Caco-2 (cell line): Measurements from ENCODE around the gene GOLT1A. TPM values are rescaled to one million over a fixed set of nuclear protein-coding genes. Genes with fewer than 3 reads are reported as not detected.

ENCODE experiments used
- BruUV-seq: library from RNA; stranded (reverse); fragments of 400-500 nt; replicated peaks from 2 replicates; lab custom pipeline; 2021; lab: Mats Ljungman, UMichigan
- CTCF ChIA-PET: fragments of 300-600 bp; sonication (Branson Sonifier 250); formaldehyde crosslinking; loops from one replicate; lab custom pipeline; 2022; ENCODE audit warnings: antibody characterized with exemption; lab: Charles Lee
- POLR2A ChIA-PET: fragments of 300-600 bp; sonication (Branson Sonifier 250); formaldehyde crosslinking; loops from one replicate; lab custom pipeline; 2022; ENCODE audit warnings: antibody characterized with exemption; lab: Charles Lee
- DNase-seq, 2 experiments: peaks; one replicate each; pipeline versions ENCODE4 v3.0.0 to v3.0.0-alpha.2; 2020 to 2022
- H3K27me3 ChIP-seq: replicated peaks from 2 replicates; pipeline ENCODE4 v1.6.0; 2011; ENCODE audit warnings: low read length; ENCODE audit not compliant: control insufficient read depth, insufficient read depth
- H3K36me3 ChIP-seq: 2 replicates; pipeline ENCODE4 v1.5.1; 2011; ENCODE audit warnings: low read length; ENCODE audit not compliant: control insufficient read depth, insufficient read depth
- H3K4me1 ChIP-seq: fragments of 250-450 bp; sonication (Bioruptor Pico); 2 replicates; pipeline ENCODE4 v1.5.1; 2020; ENCODE audit warnings: mild to moderate bottlenecking
- H3K4me3 ChIP-seq: 2 replicates; pipeline ENCODE4 v1.5.1; 2011; ENCODE audit warnings: low read depth, mild to moderate bottlenecking, control low read depth, low read length
- H3K9me3 ChIP-seq: fragments of 250-450 bp; sonication (Bioruptor Pico); 2 replicates; pipeline ENCODE4 v1.5.1; 2020; ENCODE audit warnings: mild to moderate bottlenecking, moderate library complexity
- H3K27ac Mint-ChIP-seq: one replicate; pipeline ENCODE4 v1.8.0; 2022; ENCODE audit warnings: mixed read lengths; ENCODE audit not compliant: unreplicated experiment
- H3K27me3 Mint-ChIP-seq: one replicate; pipeline ENCODE4 v1.8.0; 2022; ENCODE audit warnings: mixed read lengths; ENCODE audit not compliant: insufficient read depth, unreplicated experiment
- H3K36me3 Mint-ChIP-seq: one replicate; pipeline ENCODE4 v1.8.0; 2022; ENCODE audit warnings: mild to moderate bottlenecking, mixed read lengths; ENCODE audit not compliant: insufficient read depth, unreplicated experiment
- H3K4me1 Mint-ChIP-seq: one replicate; pipeline ENCODE4 v1.8.0; 2022; ENCODE audit warnings: low read depth, mixed read lengths; ENCODE audit not compliant: unreplicated experiment
- H3K4me3 Mint-ChIP-seq: one replicate; pipeline ENCODE4 v1.8.0; 2022; ENCODE audit warnings: mild to moderate bottlenecking, moderate library complexity, mixed read lengths; ENCODE audit not compliant: unreplicated experiment
- H3K9me3 Mint-ChIP-seq: one replicate; pipeline ENCODE4 v1.8.0; 2022; ENCODE audit warnings: mixed read lengths; ENCODE audit not compliant: unreplicated experiment
- intact Hi-C: fragments of 100-400 bp; cut with micrococcal nuclease; formaldehyde crosslinking; loops from one replicate; pipeline ENCODE4 v1.10.0; 2022; ENCODE audit not compliant: unreplicated experiment
- total RNA-seq: library from RNA; stranded (reverse); gene quantifications from 2 replicates; pipeline ENCODE4 v1.2.3, GENCODE V29; 2022
- TF ChIP-seq, protein P1 (sequence below), 2 experiments: fragments of 200-600 bp in 1 of 2; IDR thresholded peaks; 1 replicate in 1 of 2; 2 replicates in 1 of 2; pipeline versions ENCODE4 v1.5.1 to v1.8.0; 2011 to 2022; ENCODE audit warnings: antibody characterized with exemption in 1 of 2, control low read depth in 1 of 2, inconsistent platforms in 1 of 2, low read depth in 1 of 2, low read length in 1 of 2, mild to moderate bottlenecking in 1 of 2, moderate library complexity in 1 of 2; ENCODE audit not compliant: insufficient read depth in 1 of 2, severe bottlenecking in 1 of 2, unreplicated experiment in 1 of 2

GOLT1A gene
- total RNA-seq, 1 experiment from 2014 or later: 25.9 TPM

DNA sequence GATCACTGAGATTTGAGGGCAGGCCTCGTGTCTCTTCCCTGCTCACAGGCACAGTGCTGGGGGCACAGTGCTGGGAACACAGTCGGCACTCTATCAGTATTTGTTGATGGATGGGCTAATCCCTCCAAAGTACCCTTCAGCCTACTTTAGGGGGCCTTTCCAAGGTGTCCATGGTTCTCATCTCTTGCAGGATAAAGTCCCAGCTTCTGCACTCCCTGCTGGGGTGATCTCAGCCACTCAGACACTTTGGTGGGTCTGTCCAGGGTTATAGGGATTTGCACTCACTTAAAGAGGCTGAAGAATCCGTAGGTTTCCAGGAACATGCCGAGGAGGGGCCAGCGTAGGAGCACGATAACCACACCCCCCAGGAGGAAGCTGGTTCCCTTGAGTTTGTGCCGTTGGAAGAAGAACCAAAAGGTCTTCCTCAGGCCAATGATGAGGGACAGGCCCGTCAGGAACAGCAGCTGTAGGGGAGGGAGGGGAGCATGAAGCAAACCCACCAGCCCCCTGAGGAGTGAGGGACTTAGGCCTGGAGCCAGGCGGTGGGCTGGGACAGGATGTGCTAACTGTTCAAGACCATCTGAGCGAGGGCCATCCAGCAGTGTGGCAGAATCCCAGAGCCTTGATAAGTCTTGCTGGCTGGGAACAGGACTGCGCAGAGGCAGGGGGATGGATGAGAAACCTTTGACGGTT lies 12.3 kb downstream of the GOLT1A start:
- H3K4me1 ChIP-seq: peaks cover 11% of the 10 kb centered on the region
- H3K4me3 ChIP-seq: no peak overlapping the region
- Mint-ChIP-seq H3K36me3 (no peaks in the 10 kb centered on the region), H3K27ac (no peak overlapping the region), H3K4me3 (no peak overlapping the region), H3K9me3 (no peaks in the 10 kb centered on the region), H3K27me3 (no peaks in the 10 kb centered on the region), H3K4me1 (peaks cover 19% of the 10 kb centered on the region)
- H3K9me3 ChIP-seq: no peaks in the 10 kb centered on the region
- BruUV-seq: no TSS peak
- ChIA-PET POLR2A (no interaction called here), CTCF (no interaction called here)
- H3K36me3 ChIP-seq: no peaks in the 10 kb centered on the region; the same call in none of the 2 replicates
- no peaks in the 10 kb centered on the region for H3K27me3 ChIP-seq
- DNase-seq: no peak
- TF ChIP-seq, protein P1, sequence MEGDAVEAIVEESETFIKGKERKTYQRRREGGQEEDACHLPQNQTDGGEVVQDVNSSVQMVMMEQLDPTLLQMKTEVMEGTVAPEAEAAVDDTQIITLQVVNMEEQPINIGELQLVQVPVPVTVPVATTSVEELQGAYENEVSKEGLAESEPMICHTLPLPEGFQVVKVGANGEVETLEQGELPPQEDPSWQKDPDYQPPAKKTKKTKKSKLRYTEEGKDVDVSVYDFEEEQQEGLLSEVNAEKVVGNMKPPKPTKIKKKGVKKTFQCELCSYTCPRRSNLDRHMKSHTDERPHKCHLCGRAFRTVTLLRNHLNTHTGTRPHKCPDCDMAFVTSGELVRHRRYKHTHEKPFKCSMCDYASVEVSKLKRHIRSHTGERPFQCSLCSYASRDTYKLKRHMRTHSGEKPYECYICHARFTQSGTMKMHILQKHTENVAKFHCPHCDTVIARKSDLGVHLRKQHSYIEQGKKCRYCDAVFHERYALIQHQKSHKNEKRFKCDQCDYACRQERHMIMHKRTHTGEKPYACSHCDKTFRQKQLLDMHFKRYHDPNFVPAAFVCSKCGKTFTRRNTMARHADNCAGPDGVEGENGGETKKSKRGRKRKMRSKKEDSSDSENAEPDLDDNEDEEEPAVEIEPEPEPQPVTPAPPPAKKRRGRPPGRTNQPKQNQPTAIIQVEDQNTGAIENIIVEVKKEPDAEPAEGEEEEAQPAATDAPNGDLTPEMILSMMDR (IDR thresholded peaks at IDR 0.05; ENCODE audit: insufficient read depth in 1 of 2, low read depth in 1 of 2, low read length in 1 of 2, severe bottlenecking in 1 of 2, unreplicated experiment in 1 of 2): no peak
- intact Hi-C loops: no loop called here

DNA sequence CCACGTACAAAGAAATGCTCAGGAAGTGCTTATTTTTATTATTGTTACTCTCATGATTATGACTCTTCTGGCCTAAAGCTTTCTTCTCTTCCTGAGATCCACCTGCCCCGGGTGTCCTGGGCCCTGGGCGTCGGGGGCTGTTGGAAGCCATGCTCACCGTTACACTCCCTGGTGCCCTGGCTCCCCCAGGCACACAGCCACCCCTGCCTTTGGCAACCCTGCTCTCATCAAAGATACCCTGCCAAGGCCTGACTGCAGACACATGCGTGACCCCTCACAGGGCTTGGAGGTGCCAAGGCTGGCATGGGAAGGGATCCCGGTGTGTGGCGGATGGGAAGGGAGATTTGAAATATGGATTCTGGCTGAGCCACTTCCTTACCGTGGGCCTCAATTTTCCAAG lies 14.2 kb downstream of the GOLT1A start:
- ChIA-PET CTCF (interaction anchor here (1.3 kb wide), 1 partner anchor 10 kb away, joined by 7 read pairs; no protein-coding TSS in a partner anchor), POLR2A (no interaction called here)
- no peaks in the 10 kb centered on the region; the same call in none of the 2 replicates for H3K36me3 ChIP-seq
- TF ChIP-seq, protein P1 (IDR thresholded peaks at IDR 0.05; ENCODE audit: insufficient read depth in 1 of 2, low read depth in 1 of 2, low read length in 1 of 2, severe bottlenecking in 1 of 2, unreplicated experiment in 1 of 2): no peak
- no peak overlapping the region for H3K4me3 ChIP-seq
- Mint-ChIP-seq H3K27me3 (no peaks in the 10 kb centered on the region), H3K4me3 (no peak overlapping the region), H3K4me1 (peaks cover 24% of the 10 kb centered on the region), H3K9me3 (peaks cover 11% of the 10 kb centered on the region), H3K27ac (peak overlapping the region; percentile 68), H3K36me3 (no peaks in the 10 kb centered on the region)
- H3K9me3 ChIP-seq: no peaks in the 10 kb centered on the region
- H3K4me1 ChIP-seq: peaks cover 19% of the 10 kb centered on the region
- BruUV-seq: no TSS peak
- intact Hi-C loops: no loop called here
- DNase-seq: no peak
- no peaks in the 10 kb centered on the region for H3K27me3 ChIP-seq

DNA sequence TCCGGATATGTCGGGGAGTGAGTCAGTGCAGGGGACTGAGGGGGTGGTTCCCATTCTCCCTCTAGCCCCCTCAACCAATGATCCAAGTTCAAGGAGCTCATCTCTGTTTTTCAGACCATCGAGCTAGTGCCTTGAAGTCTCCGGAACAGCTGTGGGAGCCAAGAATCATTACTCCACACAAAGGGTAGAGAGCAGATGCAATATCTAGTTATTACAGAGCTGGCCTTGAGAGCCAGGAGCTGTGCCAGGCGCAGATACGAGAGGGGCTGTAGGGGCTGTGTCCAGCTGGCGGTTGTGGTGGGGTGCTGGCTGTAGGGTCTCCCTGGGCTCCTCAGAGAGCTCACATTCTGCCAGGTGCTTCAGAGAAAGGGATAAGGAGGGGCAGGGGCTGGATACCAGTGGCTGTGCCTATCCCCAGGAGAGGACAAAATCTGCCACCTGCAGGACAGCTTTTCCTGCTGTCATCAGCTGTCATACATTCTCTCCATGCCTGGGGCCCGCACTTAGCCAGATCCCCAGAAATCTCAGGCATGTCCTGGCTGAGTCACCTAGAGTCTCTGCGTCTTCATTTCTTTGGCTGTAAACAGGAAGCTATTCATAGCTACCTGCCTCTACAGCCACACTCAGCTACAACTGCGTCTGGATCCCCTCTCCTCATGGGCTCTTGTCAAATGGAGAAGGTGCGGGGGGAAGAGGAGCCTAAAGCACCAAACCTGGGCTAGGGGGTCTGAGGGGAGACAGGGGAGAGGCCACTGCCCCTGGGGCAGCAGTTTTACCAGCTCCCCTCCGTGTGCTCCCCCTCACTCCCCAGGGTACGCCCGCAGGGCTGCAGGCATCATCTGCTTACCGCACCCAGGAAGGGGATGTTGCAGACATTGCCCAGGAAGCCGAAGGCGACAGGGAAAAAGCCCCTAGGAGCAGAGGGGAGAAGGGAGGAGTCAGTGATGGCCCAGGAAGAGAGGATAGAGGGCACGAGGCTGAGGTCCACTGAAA lies 15.1 kb downstream of the GOLT1A start:
- Mint-ChIP-seq H3K4me3 (no peak overlapping the region), H3K27me3 (no peaks in the 10 kb centered on the region), H3K4me1 (peaks cover 18% of the 10 kb centered on the region), H3K9me3 (peaks cover 11% of the 10 kb centered on the region), H3K36me3 (no peaks in the 10 kb centered on the region), H3K27ac (peak overlapping the region; percentile 68)
- Histone ChIP-seq H3K27me3 (no peaks in the 10 kb centered on the region), H3K9me3 (no peaks in the 10 kb centered on the region), H3K4me1 (peaks cover 23% of the 10 kb centered on the region), H3K4me3 (no peak overlapping the region), H3K36me3 (no peaks in the 10 kb centered on the region; the same call in none of the 2 replicates)
- no TSS peak for BruUV-seq
- DNase-seq: peak; percentile 74 to 80
- intact Hi-C loops: loop anchor here (1.0 kb wide), 1 partner anchor 36 kb away; no protein-coding TSS in a partner anchor
- CTCF ChIA-PET: interaction anchor here (0.6 to 1.6 kb wide), 8 partner anchors 9 to 200 kb away, joined by 3 to 39 read pairs (median 6); partner anchors contain the start of gene GOLT1A
- TF ChIP-seq, protein P1 (IDR thresholded peaks at IDR 0.05; ENCODE audit: insufficient read depth in 1 of 2, low read depth in 1 of 2, low read length in 1 of 2, severe bottlenecking in 1 of 2, unreplicated experiment in 1 of 2): peak in 1 of 2 experiments; percentile 20
- POLR2A ChIA-PET: interaction anchor here (0.6 to 1.2 kb wide), 2 partner anchors 9 to 144 kb away, joined by 3 to 7 read pairs; no protein-coding TSS in a partner anchor
